Fibroblast of mammary gland (primary cell): ENCODE results near the gene RGMB.

Source experiments
- DNase-seq: peaks from one replicate; pipeline ENCODE4 v3.0.0-alpha.2; 2010; ENCODE audit warnings: low read depth
- H3K4me3 ChIP-seq: 2 replicates; pipeline ENCODE4 v1.5.1; 2011; ENCODE audit warnings: low read depth, mild to moderate bottlenecking, low read length, moderate library complexity; ENCODE audit not compliant: control insufficient read depth
- TF ChIP-seq, protein P1 (sequence below): conservative IDR thresholded peaks from 2 replicates; pipeline ENCODE4 v1.5.1; 2011; ENCODE audit warnings: low read depth, low read length, inconsistent platforms; ENCODE audit not compliant: control insufficient read depth, insufficient read depth

The RGMB gene

DNA sequence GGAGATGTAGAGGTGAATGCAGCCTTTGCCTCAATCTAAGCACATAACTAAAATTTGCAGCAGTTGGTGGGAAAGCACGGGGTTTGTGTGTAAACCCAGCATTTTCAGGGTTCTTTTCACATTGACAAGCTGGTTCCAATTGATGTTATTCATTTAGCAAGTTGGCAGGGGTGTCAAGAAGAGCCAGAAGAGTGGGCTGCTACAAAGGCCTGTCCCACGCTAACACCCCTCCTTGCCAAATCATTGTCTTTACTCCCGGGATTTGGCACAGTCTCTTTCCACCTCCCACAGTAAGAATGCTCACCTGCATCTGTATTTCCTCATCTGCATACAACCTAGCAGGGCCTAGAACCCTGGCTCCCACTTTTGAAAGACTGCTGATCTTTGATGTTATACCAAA, 11.8 kb downstream of the RGMB start:
- DNase-seq: no peak
- TF ChIP-seq, protein P1, sequence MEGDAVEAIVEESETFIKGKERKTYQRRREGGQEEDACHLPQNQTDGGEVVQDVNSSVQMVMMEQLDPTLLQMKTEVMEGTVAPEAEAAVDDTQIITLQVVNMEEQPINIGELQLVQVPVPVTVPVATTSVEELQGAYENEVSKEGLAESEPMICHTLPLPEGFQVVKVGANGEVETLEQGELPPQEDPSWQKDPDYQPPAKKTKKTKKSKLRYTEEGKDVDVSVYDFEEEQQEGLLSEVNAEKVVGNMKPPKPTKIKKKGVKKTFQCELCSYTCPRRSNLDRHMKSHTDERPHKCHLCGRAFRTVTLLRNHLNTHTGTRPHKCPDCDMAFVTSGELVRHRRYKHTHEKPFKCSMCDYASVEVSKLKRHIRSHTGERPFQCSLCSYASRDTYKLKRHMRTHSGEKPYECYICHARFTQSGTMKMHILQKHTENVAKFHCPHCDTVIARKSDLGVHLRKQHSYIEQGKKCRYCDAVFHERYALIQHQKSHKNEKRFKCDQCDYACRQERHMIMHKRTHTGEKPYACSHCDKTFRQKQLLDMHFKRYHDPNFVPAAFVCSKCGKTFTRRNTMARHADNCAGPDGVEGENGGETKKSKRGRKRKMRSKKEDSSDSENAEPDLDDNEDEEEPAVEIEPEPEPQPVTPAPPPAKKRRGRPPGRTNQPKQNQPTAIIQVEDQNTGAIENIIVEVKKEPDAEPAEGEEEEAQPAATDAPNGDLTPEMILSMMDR: no peak
- no peak overlapping the region for H3K4me3 ChIP-seq

DNA sequence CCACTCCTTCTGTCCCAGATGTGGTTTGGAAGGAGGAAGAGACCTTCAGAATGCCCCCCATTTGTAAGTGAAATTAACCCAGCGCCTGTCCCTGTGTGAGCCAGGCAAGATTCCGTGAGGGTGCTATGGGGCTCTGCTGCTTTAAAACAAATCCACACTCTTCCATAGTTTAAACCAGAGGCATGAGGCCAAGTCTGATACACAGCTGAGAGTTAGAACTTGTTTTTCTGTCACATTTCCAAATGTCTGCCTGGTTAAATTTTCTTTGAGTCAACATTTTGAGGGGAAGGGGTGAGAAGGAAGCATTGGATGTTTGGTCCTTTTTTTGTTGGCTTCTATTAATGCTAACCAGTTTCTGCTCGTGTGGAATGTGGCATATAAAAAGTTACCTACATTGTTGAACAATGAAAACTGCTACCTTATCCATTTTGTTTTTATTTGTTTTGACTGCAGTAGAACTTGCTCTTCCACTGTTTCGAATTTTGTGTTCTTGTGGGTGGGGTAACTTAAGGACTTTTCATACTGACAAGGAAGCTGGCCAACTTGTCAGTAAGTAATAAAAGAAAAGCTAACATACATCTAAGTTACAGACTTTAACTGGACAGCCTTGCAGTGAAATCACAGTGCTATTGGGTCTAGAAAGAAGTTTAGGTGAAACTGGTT, 12.9 kb downstream of the RGMB start:
- DNase-seq: peak; percentile 47
- H3K4me3 ChIP-seq: no peak overlapping the region
- TF ChIP-seq, protein P1: no peak

DNA sequence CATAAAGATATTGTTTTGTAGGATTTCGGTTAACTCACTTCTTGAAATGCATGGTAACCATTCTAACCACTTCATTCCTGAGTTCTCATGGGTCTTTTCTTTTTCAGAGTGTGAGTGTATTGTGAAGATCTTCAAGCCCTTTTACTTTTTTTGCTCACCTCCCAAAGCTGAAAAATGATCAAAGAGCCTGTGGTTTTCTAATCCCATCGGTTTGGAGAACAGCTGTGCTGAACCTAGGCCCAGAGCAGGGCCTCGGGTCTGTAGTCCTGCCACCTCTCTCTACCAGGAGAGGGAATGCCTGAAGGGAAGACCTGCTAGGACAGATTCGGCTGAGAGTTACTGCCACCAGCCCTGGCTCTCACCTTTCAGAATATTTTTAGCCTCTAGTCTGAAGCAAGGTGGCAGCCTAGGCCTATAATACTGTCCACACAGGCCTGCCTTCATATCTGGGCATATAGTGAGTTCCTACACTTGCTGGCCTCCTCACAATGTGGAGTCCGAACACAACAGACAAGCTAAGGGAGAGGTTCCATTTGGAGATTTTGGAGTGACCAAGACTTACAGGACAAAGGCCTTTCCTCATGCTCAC, 13.8 kb downstream of the RGMB start:
- H3K4me3 ChIP-seq: no peak overlapping the region
- DNase-seq: no peak
- TF ChIP-seq, protein P1: no peak

DNA sequence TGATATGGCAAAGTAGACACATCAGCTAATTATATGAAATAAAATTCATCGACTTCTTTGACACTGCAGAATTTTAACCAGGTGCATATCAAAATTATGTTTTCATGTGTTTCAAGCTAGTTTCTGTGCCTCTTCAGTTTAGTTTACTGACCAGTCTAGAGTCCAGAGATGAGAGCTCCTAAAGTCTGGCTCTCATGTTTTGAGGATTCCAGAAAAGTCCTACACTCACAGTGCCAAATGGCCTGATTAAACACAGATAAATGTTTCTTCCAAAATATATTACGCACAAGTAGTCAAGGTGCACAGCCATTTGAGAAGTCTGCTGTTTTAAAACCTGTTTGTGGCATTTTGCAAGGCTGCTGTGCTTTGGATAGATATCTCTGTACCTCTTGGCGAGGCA, 15.6 kb downstream of the RGMB start:
- no peak overlapping the region for H3K4me3 ChIP-seq
- TF ChIP-seq, protein P1: no peak
- no peak for DNase-seq

DNA sequence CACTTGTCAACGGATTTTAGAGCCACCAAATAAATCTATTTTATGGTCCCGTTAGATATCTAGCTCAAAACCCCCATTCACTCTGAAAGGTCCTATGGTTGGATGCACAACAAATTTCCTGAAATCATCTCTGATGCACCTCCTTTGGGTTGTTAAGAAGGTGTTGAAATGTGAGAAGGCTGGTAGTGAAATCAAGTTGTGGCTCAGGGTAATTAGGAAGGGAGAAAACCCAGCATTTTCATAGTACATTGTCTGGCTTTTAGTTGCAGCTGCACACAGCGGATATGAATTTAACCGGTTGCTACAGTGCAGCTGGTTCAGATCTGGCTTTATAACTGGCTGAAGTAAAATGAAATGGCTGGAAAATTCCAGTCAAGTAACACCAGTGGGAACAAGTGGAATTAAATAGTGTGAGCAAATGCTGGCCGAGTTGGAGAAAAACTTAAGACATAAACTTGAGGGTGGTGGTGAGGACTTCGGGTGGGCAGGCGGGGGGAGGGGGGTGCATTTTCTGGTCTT, 17.6 kb downstream of the RGMB start:
- DNase-seq: no peak
- H3K4me3 ChIP-seq: no peak overlapping the region
- TF ChIP-seq, protein P1: no peak

DNA sequence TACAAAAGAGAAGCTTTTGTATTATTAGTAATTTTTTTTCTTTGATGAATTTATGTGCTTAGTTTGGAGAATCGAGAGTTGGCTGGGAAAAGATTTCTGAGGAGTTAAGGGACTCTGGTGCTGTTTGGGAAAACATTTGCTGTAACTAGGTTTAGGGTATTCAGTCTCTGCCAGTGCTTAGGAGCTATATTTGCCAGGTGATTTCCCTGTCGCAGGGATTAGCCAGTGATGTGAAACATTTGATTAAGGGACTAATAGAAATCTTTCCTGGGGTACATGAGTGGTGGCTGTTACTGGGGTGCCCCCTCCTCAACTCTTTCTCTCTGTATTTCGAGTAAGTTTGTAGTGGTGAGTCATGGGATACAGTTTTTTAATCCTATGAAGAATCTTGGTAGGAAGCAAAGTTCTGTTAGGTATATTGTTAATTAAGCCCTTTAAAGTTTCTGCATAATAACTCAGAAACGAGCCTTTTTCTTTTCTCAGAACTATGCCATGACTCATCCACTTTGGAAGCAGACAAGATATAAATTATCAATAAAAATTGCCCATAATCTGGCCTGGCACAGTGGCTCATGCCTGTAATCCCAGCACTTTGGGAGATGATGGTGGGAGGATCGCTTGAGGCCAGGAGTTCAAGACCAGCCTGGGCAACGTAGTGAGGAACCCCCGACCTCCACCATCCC, 18.6 kb downstream of the RGMB start:
- H3K4me3 ChIP-seq: no peak overlapping the region
- TF ChIP-seq, protein P1: no peak

More for the DNA sequence above, 18.6 kb downstream of the RGMB start:
- DNase-seq: no peak
